HCT116 (cell line): ENCODE results near the gene DPP6.

Experiments used
- EGR1 ChIP-seq: IDR thresholded peaks from 2 replicates; pipeline ENCODE4 v1.6.1; 2012; ENCODE audit warnings: low read depth
- EZH2 ChIP-seq: fragments of 200-600 bp; sonication (generic); IDR thresholded peaks from 2 replicates; pipeline ENCODE4 v1.6.1; 2017; ENCODE audit warnings: antibody characterized with exemption, mixed run types
- EZH2phosphoT487 ChIP-seq: fragments of 200-600 bp; IDR thresholded peaks from 2 replicates; pipeline ENCODE4 v1.6.1; 2018; ENCODE audit warnings: antibody characterized with exemption, borderline replicate concordance
- FOSL1 ChIP-seq: IDR thresholded peaks from 2 replicates; pipeline ENCODE4 v1.6.1; 2012; ENCODE audit warnings: low read depth
- POLR2A ChIP-seq: IDR thresholded peaks from 2 replicates; pipeline ENCODE4 v1.7.0; 2011; ENCODE audit warnings: borderline replicate concordance; ENCODE audit not compliant: insufficient read depth, insufficient read length; ENCODE audit errors: extremely low read depth
- POLR2AphosphoS5 ChIP-seq: IDR thresholded peaks from 2 replicates; pipeline ENCODE4 v1.6.1; 2011; ENCODE audit warnings: mild to moderate bottlenecking, low read depth, low read length, moderate library complexity
- RAD21 ChIP-seq: IDR thresholded peaks from 2 replicates; pipeline ENCODE4 v1.6.1; 2012; ENCODE audit warnings: low read depth, mild to moderate bottlenecking
- SP1 ChIP-seq: IDR thresholded peaks from 2 replicates; pipeline ENCODE4 v1.6.1; 2012; ENCODE audit warnings: low read depth
- ZNF274 ChIP-seq: fragments of 200-500 bp; sonication (Bioruptor generic); IDR thresholded peaks from 2 replicates; pipeline ENCODE4 v1.6.1; 2014; ENCODE audit warnings: mild to moderate bottlenecking, low read depth, low read length, inconsistent platforms
- TF ChIP-seq, protein P1 (sequence below), 3 experiments: fragments of 200-600 bp in 1 of 3; sonication (generic) in 1 of 3; IDR thresholded peaks in 2 of 3; conservative IDR thresholded peaks in 1 of 3; 2 replicates each; pipeline ENCODE4 v1.5.1; 2012 to 2017; ENCODE audit warnings: low read depth in 2 of 3, low read length in 2 of 3, antibody characterized with exemption in 1 of 3, borderline replicate concordance in 1 of 3, control low read depth in 1 of 3, mild to moderate bottlenecking in 1 of 3, mixed read lengths in 1 of 3, mixed run types in 1 of 3, moderate library complexity in 1 of 3; ENCODE audit not compliant: insufficient read depth in 1 of 3
- TF ChIP-seq, protein P2 (sequence below): IDR thresholded peaks from 2 replicates; pipeline ENCODE4 v1.6.1; 2011; ENCODE audit warnings: mild to moderate bottlenecking, low read length, moderate library complexity; ENCODE audit not compliant: insufficient replicate concordance; ENCODE audit errors: extremely low read depth
- TF ChIP-seq, protein P3 (sequence below): IDR thresholded peaks from 2 replicates; pipeline ENCODE4 v1.6.1; 2012

DNA sequence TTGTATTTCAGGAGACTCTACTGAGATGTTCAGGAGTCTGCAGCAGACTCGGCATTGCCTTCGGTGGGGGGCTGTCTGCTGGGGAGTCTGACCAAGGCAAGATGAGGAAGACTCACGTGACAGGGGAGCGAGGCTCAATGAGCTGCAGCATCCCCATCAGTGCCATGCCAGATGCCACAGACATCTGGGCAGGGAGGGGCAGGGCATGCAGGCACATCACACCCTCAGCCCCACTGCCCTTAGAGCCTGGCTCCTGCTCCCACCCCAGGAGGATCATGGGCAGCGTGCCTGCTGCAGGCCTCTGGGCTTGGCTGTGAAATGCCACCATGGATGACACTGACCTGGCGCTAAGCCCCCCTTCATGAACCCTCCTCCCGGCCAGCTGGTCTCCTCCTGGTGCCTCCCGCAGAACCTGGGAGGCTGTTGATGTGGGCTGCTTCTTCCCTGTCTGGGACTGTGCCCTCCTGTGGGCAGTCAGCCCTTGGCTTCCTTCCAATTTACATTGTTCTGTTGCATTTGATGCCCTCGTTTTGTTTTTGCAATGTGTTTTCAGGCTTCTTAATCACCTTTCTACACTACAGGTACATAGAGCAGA is 715.7 kb downstream of the DPP6 start:
- TF ChIP-seq, protein P1, sequence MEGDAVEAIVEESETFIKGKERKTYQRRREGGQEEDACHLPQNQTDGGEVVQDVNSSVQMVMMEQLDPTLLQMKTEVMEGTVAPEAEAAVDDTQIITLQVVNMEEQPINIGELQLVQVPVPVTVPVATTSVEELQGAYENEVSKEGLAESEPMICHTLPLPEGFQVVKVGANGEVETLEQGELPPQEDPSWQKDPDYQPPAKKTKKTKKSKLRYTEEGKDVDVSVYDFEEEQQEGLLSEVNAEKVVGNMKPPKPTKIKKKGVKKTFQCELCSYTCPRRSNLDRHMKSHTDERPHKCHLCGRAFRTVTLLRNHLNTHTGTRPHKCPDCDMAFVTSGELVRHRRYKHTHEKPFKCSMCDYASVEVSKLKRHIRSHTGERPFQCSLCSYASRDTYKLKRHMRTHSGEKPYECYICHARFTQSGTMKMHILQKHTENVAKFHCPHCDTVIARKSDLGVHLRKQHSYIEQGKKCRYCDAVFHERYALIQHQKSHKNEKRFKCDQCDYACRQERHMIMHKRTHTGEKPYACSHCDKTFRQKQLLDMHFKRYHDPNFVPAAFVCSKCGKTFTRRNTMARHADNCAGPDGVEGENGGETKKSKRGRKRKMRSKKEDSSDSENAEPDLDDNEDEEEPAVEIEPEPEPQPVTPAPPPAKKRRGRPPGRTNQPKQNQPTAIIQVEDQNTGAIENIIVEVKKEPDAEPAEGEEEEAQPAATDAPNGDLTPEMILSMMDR (IDR thresholded peaks at IDR 0.05 in 2 of 3, conservative IDR thresholded peaks at IDR 0.05 in 1 of 3; ENCODE audit: borderline replicate concordance in 1 of 3, insufficient read depth in 1 of 3, low read depth in 2 of 3, low read length in 2 of 3) = no peak
- TF ChIP-seq SP1 = no peak
- TF ChIP-seq EZH2phosphoT487 = no peak
- TF ChIP-seq ZNF274 = no peak
- no peak for TF ChIP-seq RAD21
- TF ChIP-seq POLR2AphosphoS5 = no peak
- no peak for TF ChIP-seq EGR1
- TF ChIP-seq FOSL1 = no peak
- TF ChIP-seq EZH2 = no peak
- no peak for TF ChIP-seq POLR2A
- TF ChIP-seq, protein P2, sequence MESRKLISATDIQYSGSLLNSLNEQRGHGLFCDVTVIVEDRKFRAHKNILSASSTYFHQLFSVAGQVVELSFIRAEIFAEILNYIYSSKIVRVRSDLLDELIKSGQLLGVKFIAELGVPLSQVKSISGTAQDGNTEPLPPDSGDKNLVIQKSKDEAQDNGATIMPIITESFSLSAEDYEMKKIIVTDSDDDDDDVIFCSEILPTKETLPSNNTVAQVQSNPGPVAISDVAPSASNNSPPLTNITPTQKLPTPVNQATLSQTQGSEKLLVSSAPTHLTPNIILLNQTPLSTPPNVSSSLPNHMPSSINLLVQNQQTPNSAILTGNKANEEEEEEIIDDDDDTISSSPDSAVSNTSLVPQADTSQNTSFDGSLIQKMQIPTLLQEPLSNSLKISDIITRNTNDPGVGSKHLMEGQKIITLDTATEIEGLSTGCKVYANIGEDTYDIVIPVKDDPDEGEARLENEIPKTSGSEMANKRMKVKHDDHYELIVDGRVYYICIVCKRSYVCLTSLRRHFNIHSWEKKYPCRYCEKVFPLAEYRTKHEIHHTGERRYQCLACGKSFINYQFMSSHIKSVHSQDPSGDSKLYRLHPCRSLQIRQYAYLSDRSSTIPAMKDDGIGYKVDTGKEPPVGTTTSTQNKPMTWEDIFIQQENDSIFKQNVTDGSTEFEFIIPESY = no peak
- TF ChIP-seq, protein P3, sequence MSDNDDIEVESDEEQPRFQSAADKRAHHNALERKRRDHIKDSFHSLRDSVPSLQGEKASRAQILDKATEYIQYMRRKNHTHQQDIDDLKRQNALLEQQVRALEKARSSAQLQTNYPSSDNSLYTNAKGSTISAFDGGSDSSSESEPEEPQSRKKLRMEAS = no peak
